ENCODE measurements around the gene PEX3. TPM values are rescaled to one million over a fixed set of nuclear protein-coding genes. Genes with fewer than 3 reads are reported as not detected.

Gene PEX3
- total RNA-seq, 1 donor from 2014 or later, result 18.8 TPM

DNA sequence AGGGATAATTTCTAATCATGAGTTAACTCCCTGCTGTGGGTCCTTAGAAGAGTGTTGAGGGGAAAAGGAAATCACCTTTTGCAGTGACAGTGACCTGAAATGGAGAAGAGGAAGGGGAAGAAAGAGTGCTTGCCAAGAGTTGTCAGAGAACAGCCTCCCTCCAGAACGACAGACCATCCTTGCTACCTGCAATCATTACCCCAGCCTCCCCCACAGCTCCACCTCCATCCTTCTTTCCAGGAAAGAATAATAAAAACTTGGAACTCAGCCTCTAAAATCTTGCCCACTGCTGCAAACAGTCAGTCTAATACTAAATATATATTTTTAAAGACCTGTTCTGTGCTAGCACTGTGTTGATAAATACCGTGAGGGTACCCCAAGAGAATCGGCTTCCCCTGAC is 89.6 kb downstream of the PEX3 start:
- intact Hi-C loops (cut with DNase I), result no loop called here
- peaks cover 10% of the 10 kb centered on the region for H3K4me1 ChIP-seq
- H3K36me3 ChIP-seq, result no peaks in the 10 kb centered on the region
- H3K4me3 ChIP-seq, result no peak overlapping the region
- H3K9me3 ChIP-seq, result no peaks in the 10 kb centered on the region
- DNase-seq, result no peak
- no peak for ATAC-seq
- no peak overlapping the region for H3K27ac ChIP-seq
- H3K27me3 ChIP-seq, result no peaks in the 10 kb centered on the region
- TF ChIP-seq, protein P1, sequence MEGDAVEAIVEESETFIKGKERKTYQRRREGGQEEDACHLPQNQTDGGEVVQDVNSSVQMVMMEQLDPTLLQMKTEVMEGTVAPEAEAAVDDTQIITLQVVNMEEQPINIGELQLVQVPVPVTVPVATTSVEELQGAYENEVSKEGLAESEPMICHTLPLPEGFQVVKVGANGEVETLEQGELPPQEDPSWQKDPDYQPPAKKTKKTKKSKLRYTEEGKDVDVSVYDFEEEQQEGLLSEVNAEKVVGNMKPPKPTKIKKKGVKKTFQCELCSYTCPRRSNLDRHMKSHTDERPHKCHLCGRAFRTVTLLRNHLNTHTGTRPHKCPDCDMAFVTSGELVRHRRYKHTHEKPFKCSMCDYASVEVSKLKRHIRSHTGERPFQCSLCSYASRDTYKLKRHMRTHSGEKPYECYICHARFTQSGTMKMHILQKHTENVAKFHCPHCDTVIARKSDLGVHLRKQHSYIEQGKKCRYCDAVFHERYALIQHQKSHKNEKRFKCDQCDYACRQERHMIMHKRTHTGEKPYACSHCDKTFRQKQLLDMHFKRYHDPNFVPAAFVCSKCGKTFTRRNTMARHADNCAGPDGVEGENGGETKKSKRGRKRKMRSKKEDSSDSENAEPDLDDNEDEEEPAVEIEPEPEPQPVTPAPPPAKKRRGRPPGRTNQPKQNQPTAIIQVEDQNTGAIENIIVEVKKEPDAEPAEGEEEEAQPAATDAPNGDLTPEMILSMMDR (IDR thresholded peaks at IDR 0.05), result no peak

Other genes with a start within 250 kb of the PEX3 start
- 7.1 TPM for gene ADAT2, start 110 bp upstream of the PEX3 start, total RNA-seq
- 50.6 TPM for gene FUCA2, start 60.9 kb downstream of the PEX3 start, total RNA-seq
- gene PHACTR2, start 227.2 kb downstream of the PEX3 start, total RNA-seq, result 142 TPM